ENCODE results near the gene CEP55.

Gene CEP55

GRCh38 chr10:93471110-93471651 lies 25.2 kb upstream of the CEP55 start:
- DNase-seq, result no peak

GRCh38 chr10:93473161-93473560 lies 23.3 kb upstream of the CEP55 start:
- no peak for DNase-seq

DNA sequence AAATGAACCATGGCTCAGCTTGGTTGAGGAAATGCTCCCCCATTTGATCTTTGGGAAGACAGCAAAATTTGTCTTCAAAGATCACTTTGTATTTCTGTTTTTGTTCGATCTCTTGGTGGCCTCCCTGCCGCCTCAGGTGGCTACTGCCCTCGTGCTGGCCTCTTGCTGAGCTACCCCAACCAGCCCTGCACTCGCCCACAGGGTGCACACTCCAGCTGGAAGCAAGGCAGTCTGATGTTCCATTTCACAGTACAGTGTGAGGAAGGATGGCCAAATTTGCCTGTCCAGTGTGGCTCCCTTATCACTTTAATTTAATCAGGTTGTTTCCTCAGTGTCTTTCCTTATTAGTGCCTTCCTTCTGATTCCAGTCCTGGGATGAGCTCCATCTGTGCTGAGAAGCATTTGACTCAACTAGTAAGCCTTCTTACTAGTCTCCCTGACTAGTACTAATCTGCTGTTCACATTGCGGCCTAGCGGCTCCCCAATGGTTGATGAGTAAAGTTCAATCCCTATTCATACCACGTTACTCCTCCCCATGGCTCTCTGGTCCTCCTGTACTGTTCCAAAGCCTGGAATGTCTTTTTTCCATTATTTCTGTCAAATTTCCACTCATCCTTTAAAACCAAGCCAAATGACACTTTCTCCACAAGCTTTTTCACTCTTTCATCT lies 22.5 kb upstream of the CEP55 start:
- no peak for DNase-seq

- DNase-seq, result no peak
Measured at GRCh38 chr10:93475227-93475626, 21.2 kb upstream of the CEP55 start.

DNA sequence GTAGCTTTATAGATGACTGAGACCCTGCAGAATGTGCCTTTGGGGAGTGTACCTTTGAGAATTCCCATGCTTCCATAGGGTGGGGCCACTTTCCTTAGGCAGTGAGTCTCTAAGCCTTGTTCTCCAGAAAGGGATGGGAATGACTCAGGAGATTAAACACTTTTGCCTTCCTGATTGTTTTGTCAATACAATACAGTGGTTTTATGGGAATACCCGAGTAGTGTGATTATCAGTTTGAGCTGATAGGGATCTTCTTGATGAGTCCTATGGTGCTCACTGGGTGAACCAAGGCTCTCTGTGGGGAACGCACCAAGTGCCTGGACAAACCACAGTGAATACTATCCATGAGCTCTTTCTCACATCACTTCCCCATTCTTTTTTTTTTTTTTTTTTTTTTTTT lies 20.5 kb upstream of the CEP55 start:
- no peak for DNase-seq

- no peak for DNase-seq
Measured at GRCh38 chr10:93476756-93477155, 19.7 kb upstream of the CEP55 start.

DNA sequence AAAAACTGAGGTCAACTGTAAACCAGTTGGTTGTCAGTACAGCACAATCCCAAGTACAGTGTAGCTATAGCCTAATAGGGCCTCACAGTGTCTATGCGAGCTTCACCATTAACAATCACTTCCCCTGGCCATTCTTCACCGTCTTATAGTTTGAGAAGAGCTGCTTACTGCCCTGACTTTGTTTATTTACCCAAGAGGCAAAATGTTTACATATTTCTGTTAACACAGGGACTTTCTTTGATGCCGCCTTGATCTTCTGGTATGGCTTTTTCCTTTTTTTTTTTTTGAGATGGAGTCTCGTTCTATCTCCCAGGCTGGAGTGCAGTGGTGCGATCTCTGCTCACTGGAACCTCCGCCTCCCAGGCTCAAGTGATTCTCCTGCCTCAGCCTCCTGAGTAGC lies 17.5 kb upstream of the CEP55 start:
- no peak for DNase-seq

DNA sequence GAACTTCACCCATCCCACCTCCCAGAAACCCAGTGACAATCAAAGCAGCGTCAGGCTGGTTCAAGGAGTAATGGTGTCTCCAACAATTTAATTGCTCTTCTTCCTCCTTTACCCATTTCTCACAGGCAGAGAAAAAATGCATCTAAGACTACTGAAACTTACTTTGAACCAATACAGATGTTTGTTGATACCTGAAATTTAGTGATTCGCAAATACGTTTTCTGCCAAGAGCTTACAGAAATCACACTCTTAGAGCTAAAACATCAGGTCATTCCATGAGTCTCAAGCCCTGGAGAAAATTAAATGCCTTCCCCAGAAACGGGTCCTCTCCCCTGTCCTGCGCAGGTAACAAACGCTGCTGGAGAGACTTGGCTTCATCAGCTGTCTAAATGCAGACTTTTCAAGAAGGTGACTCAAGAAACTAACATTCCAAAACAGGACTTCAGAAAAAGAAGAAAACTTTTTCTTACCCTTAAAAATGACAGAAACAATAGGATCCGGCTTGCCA lies 14.7 kb upstream of the CEP55 start:
- DNase-seq, result no peak

DNA sequence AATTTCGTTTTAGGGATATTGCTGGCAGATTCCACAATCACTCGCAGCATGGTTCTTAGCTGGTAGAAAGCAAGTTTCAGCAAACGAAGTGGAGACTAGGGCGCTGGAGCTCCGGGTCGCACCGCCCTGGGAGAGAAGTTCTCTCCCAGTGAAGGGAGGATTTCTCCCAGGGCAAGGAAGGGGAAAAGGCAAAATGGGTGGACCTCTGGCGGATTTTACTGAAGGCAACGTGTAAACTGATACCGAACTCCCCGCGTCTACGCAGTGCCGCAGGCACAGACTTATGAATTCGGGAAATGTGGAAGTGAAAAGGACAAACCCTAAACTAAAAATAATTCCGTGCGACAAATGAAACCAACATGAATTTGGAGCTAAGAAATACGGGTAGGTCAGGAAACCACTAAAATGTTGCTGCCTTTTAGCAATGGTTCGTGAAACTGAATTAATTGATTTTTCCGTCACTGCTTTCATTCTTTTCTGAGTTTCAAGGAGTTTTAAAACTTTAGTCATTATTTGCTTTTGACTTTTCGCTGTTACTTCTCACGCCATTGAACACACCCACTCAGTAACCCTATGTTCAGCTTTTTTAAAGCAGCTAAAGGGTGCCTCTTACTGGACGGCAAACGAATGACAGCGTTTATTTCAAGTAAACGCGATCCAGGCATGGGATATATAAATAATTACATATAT lies 14.1 kb upstream of the CEP55 start, which contains the start of gene MYOF:
TSS of gene MYOF (minus strand) at position 190 of the 690 bp plus-strand sequence. CDS start at position 50, 140 bp downstream.
- peak; percentile 30 for DNase-seq

DNA sequence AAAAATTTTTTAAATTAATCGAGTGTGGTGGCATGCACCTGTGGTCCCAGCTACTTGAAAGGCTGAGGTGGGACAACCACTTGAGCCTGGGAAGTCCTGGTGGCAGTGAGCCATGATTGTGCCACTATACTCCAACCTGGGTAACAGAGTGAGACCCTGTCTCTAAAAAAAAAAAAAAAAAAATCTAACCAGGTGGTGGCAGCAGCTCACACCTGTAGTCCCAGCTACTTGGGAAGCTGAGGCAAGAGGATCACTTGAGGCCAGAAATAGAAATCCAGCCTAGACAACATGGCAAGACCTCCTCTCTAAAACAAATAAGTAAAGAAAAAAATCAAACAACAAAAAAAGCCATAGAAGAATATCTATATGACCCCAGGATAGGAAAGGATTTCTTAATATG lies 10.7 kb upstream of the CEP55 start:
- no peak for DNase-seq

DNA sequence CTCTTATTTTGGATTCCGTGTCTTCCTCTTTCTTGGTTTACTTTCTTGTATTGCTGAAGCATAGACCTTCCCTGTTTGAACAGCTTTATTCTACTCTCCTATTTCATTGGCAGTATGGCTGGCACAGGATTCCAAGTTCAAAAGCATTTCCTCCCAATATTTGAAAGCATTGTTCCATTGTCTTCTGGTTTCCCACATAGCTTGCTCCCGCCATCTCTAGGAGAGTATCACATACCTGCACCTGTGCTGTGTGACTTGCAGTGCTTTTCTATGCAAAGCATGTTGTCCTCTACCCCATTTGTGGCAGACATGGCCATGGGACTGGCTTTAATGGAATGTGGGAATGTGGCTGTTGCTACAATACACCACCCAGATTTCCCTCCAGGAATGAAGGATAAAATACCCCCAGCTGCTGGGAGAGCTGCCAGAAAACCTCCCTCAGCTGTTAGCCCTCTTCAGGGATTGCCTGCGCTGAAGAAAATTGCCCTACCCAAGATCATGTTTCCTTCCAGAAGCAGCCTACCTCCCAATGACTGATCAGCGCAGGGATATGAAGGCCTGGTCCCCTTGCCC lies 7.4 kb upstream of the CEP55 start:
- DNase-seq, result no peak

GRCh38 chr10:93491602-93492121 lies 4.8 kb upstream of the CEP55 start:
- DNase-seq, result no peak

- no peak for DNase-seq
Measured at GRCh38 chr10:93493162-93493561, 3.2 kb upstream of the CEP55 start.

GRCh38 chr10:93494494-93494893 lies 1.9 kb upstream of the CEP55 start:
- no peak for DNase-seq

DNA sequence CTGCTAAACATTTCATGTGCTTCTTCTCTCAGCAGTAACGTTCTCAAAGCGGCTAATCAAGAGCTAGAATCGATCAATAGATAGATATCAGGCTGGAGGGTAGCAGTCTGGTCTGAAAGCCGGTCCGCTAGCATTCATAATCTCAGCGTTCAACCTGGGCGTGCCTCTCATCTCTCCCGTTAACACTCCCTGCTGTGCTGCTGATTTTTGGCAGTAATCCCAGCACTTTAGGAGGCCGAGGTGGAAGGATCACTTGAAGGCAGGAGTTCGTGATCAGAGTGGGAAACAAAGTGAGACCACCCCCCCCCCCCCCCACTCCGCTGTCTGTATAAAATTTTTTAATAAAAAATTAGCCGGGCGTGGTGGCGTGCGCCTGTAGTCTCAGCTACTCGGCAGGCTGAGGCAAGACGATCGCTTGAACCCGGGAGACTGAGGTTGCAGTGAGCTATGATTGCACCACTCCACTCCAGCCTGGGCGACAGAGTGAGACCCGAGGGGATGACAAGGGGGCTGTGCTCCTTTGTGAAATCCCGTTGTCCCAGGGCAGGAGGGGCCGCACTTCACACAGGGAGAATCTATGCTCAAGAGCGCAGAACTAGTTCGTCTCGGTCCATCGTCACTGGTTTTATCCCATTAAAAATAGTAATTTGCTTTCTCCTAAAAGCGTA lies 624 bp upstream of the CEP55 start:
- DNase-seq, result peak; percentile 46

DNA sequence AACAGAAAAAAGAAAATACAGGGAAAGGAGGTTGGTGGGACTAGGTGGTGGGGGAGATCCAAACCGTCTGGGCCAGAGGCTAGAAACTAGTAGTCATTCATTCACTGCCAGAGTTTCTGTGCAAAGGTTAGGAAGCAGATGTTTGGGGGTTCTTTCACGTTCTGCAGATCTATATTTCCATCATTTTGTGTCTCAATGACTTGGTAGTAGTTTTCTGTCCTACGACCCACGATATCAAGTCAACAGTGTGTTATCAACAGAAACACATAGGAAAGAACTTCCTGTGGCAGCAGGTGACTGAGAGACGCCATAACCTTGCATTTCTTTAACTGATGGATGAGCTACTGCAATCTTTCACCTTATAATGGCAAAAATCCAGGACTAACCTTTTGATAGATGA lies 1.8 kb downstream of the CEP55 start:
- DNase-seq, result no peak

DNA sequence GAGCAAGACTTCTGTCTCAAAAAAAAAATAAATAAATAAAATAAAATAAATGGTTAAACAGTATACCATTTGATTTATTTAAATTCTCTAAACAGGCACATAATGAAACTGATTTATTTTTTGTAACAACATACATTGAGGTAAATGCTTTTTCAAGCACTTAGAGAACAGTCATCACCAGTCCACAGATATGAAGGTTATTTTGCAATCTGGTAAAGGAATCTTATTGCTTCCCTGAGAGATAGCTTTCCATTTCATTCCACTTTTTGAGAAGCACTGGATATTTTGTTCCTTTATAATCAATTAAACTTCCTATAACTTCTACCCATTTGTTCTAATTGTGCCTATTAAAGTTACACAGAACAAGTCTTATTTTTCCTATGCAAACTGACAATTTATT lies 5.2 kb downstream of the CEP55 start:
- DNase-seq, result no peak

DNA sequence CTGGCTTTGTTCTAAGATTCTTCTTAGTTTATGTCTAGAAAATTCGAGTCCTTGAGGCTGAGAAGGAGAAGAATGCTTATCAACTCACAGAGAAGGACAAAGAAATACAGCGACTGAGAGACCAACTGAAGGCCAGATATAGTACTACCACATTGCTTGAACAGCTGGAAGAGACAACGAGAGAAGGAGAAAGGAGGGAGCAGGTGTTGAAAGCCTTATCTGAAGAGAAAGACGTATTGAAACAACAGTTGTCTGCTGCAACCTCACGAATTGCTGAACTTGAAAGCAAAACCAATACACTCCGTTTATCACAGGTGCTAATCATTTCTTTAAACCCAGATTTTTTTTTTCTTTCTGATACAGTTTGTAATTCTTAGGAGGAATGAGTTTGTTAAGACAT lies 6.7 kb downstream of the CEP55 start:
- DNase-seq, result no peak

GRCh38 chr10:93505075-93505474 lies 8.7 kb downstream of the CEP55 start:
- no peak for DNase-seq

DNA sequence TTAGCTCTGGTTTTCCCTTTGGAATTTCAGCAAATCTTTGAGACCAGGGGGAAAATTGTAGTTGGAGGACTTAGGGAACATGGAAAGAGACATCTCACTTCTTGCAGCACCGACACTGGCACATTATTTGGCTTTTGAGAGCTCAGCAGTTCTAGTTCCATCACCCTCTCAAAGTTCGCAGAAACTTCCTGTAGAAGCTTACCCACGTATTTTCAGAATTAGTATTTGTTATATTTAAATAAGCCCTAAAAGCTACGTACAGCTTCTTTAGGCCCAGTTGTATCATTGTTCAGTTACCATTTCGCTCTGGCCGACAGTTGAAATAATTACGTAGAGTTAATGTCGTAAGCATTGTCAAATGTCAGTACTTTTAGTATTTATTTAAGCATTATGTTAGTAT lies 13.4 kb downstream of the CEP55 start:
- DNase-seq, result no peak

- no peak for DNase-seq
Measured at GRCh38 chr10:93512565-93512964, 16.2 kb downstream of the CEP55 start.

- DNase-seq, result no peak
Measured at GRCh38 chr10:93513091-93513490, 16.7 kb downstream of the CEP55 start.

DNA sequence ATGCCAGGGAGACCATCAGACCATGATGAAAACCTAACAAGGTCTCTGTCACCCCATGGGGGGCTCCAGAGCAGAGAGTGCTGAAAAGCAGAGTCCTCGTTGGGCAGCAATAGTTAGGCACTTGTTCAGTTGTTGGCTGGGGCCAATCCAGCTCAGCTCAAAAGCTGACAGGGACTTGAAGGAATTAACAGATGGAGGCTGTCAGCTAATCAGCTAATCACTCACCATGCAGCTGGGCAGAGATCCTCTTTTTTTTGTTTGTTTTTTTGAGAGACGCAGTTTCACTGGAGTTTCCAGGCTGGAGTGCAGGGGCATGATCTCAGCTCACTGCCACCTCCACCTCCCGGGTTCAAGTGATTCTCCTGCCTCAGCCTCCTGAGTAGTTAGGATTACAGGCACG lies 18.1 kb downstream of the CEP55 start:
- DNase-seq, result no peak

Data from NCI-H2171 (cell line).